GM12878 (cell line): ENCODE data around the gene IQGAP3. TPM values are rescaled to one million over a fixed set of nuclear protein-coding genes. Genes with fewer than 3 reads are reported as not detected.

Experiments used
- ATAC-seq: fragments of 200-7000 bp; cut with Tn5 transposase; 3 replicates; pipeline ENCODE4 v1.9.1; 2020; ENCODE audit warnings: mild to moderate bottlenecking, moderate library complexity
- BruUV-seq: library from RNA; stranded (reverse); fragments of 400-500 nt; replicated peaks from 2 replicates; lab custom pipeline; 2021; lab: Mats Ljungman, UMichigan
- CTCF ChIA-PET: fragments of 300-600 bp; sonication (Branson Sonifier 250); formaldehyde crosslinking; extraction: SDS; loops from one replicate; lab custom pipeline; 2021; ENCODE audit warnings: inconsistent platforms; lab: Yijun Ruan, JAX
- POLR2A ChIA-PET: fragments of 350-600 bp; formaldehyde crosslinking; extraction: SDS; loops from one replicate; lab custom pipeline; 2021; ENCODE audit warnings: inconsistent platforms; lab: Charles Lee
- RAD21 ChIA-PET: fragments of 300-600 bp; sonication (Branson Sonifier 250); formaldehyde crosslinking; loops from one replicate; lab custom pipeline; 2023; ENCODE audit warnings: antibody characterized with exemption; ENCODE audit not compliant: unreplicated experiment; lab: Charles Lee
- SMC1A ChIA-PET: fragments of 300-600 bp; sonication (Branson Sonifier 250); formaldehyde crosslinking; loops from one replicate; lab custom pipeline; 2023; ENCODE audit not compliant: unreplicated experiment, uncharacterized antibody; lab: Charles Lee
- DNase-seq: peaks from one replicate; pipeline ENCODE4 v3.0.0-alpha.2; 2011; ENCODE audit warnings: low read depth, low spot score
- FAIRE-seq: peaks from 3 replicates; lab custom pipeline; 2011; peaks lifted over from hg19 to GRCh38; lab: Jason Lieb, UNC
- H2AFZ ChIP-seq: 2 replicates; pipeline ENCODE4 v1.6.0; 2011; ENCODE audit warnings: low read depth, low read length, control low read depth; ENCODE audit not compliant: control insufficient read depth
- H3K27ac ChIP-seq: 2 replicates; pipeline ENCODE4 v1.5.1; 2011; ENCODE audit warnings: control low read depth; ENCODE audit not compliant: control insufficient read depth, insufficient read depth
- H3K27me3 ChIP-seq, 2 experiments: replicated peaks in 1 of 2; 2 replicates each; pipeline versions ENCODE4 v1.6.0 to v1.6.1; 2011; ENCODE audit warnings: low read length in 1 of 2; ENCODE audit not compliant: control insufficient read depth in 2 of 2, insufficient read depth in 2 of 2
- H3K36me3 ChIP-seq, 2 experiments: 2 replicates each; pipeline ENCODE4 v1.5.1; 2011; ENCODE audit warnings: low read length in 1 of 2; ENCODE audit not compliant: control insufficient read depth in 2 of 2, insufficient read depth in 2 of 2
- H3K4me1 ChIP-seq: 2 replicates; pipeline ENCODE4 v1.6.1; 2011; ENCODE audit warnings: mild to moderate bottlenecking, low read length, moderate library complexity, mixed read lengths; ENCODE audit not compliant: control insufficient read depth, insufficient read depth
- H3K4me2 ChIP-seq: 2 replicates; pipeline ENCODE4 v1.6.0; 2011; ENCODE audit warnings: control low read depth; ENCODE audit not compliant: control insufficient read depth, insufficient read depth
- H3K4me3 ChIP-seq: fragments of 200-600 bp; sonication (generic); 2 replicates; pipeline ENCODE4 v1.5.1; 2016
- H3K79me2 ChIP-seq: 2 replicates; pipeline ENCODE4 v1.6.0; 2011; ENCODE audit warnings: low read length; ENCODE audit not compliant: control insufficient read depth, insufficient read depth
- H3K9ac ChIP-seq: 2 replicates; pipeline ENCODE4 v1.8.0; 2011; ENCODE audit warnings: low read length, control low read depth, mixed read lengths; ENCODE audit not compliant: control insufficient read depth, insufficient read depth
- H3K9me3 ChIP-seq: replicated peaks from 3 replicates; pipeline ENCODE4 v1.5.1; 2011; ENCODE audit warnings: mild to moderate bottlenecking, low read length; ENCODE audit not compliant: control insufficient read depth, insufficient read depth
- H4K20me1 ChIP-seq: 2 replicates; pipeline ENCODE4 v1.6.0; 2011; ENCODE audit not compliant: control insufficient read depth, insufficient read depth
- IRF3 ChIP-seq: fragments of 450-650 bp; IDR thresholded peaks from 2 replicates; pipeline ENCODE4 v1.6.1; 2014; ENCODE audit warnings: mild to moderate bottlenecking
- KAT2A ChIP-seq: conservative IDR thresholded peaks from 2 replicates; pipeline ENCODE4 v1.6.1; 2011; ENCODE audit warnings: low read depth, low read length; ENCODE audit not compliant: control insufficient read depth
- NR2F1 ChIP-seq: fragments of 450-650 bp; conservative IDR thresholded peaks from 2 replicates; pipeline ENCODE4 v1.6.1; 2017; ENCODE audit warnings: mild to moderate bottlenecking
- NRF1 ChIP-seq: conservative IDR thresholded peaks from 2 replicates; pipeline ENCODE4 v1.6.1; 2011; ENCODE audit warnings: mild to moderate bottlenecking, low read depth, low read length, improper control_type of control experiment
- PAX5 ChIP-seq: IDR thresholded peaks from 2 replicates; pipeline ENCODE4 v1.6.1; 2011; ENCODE audit warnings: low read depth, low read length, borderline replicate concordance
- SKIL ChIP-seq: fragments of 450-650 bp; IDR thresholded peaks from 2 replicates; pipeline ENCODE4 v1.6.1; 2017; ENCODE audit warnings: mild to moderate bottlenecking, low read depth, inconsistent platforms; ENCODE audit not compliant: poor library complexity, severe bottlenecking
- ZBED1 ChIP-seq: IDR thresholded peaks from 2 replicates; pipeline ENCODE4 v1.6.1; 2016; ENCODE audit warnings: borderline replicate concordance
- ZNF24 ChIP-seq: fragments of 450-650 bp; IDR thresholded peaks from 2 replicates; pipeline ENCODE4 v1.6.1; 2017; ENCODE audit warnings: antibody characterized with exemption, mild to moderate bottlenecking
- WGBS: methylation state at CpG from one replicate; pipeline ENCODE4 v1.1.6; 2016; ENCODE audit warnings: low lambda C conversion rate; ENCODE audit not compliant: insufficient replicate concordance, insufficient coverage; ENCODE audit errors: missing lambda C conversion rate; 5-methylcytosine and 5-hydroxymethylcytosine counted together
- in situ Hi-C: fragments of 300-500 bp; cut with MboI; formaldehyde crosslinking; loops from 9 replicates; pipeline ENCODE4 v1.14.3; 2018; ENCODE audit warnings: mixed read lengths
- intact Hi-C: fragments of 100-400 bp; cut with micrococcal nuclease; formaldehyde crosslinking; loops from one replicate; pipeline ENCODE4 v1.14.2; 2022; ENCODE audit not compliant: unreplicated experiment
- polyA plus RNA-seq, 11 experiments: library from polyadenylated mRNA; depleted of rRNA in 4 of 11; unstranded in 6 of 11; stranded (reverse) in 5 of 11; fragments of >200 nt; fragmentation: Nextera tagmentation in 4 of 11; fragmentation: Illumina TruSeq in 1 of 11; extraction: Ambion mirVana in 4 of 11; extraction: Trizol in 1 of 11; gene quantifications; 1 replicate in 1 of 11; 2 replicates in 10 of 11; pipeline versions ENCODE4 v1.2.1 to v1.2.3, GENCODE V29; 2011 to 2016; ENCODE audit warnings: inconsistent platforms in 2 of 11, missing spikeins in 2 of 11, low read depth in 1 of 11
- total RNA-seq, 4 experiments: library from RNA; depleted of rRNA in 3 of 4; stranded (reverse); fragments of >200 nt in 3 of 4; fragmentation: Illumina TruSeq in 1 of 4; extraction: Trizol in 1 of 4; gene quantifications; 2 replicates each; pipeline versions ENCODE4 v1.2.1 to v1.2.3, GENCODE V29; 2013 to 2021

Gene IQGAP3
- total and polyA plus RNA-seq, 10 of the 15 experiments (the other 5 are each of a cell fraction or from before 2014, with no cell fraction given), result 1.1 to 10.7 (median 7.9) TPM

GRCh38 chr1:156555715-156556114 lies 16.6 kb downstream of the IQGAP3 start:
- ChIA-PET RAD21 (interaction anchor here (1.5 to 1.7 kb wide), 2 partner anchors 66 to 170 kb away, joined by 4 read pairs; no protein-coding TSS in a partner anchor), SMC1A (interaction anchor here (0.8 to 1.2 kb wide), 2 partner anchors 16 to 30 kb away, joined by 5 read pairs; no protein-coding TSS in a partner anchor), CTCF (interaction anchor here (1.0 to 1.2 kb wide), 2 partner anchors 34 to 71 kb away, joined by 3 read pairs; no protein-coding TSS in a partner anchor), POLR2A (no interaction called here)
- WGBS, result 90% methylated on average over 2 of the region's 2 CpGs
- no peak overlapping the region for H2AFZ ChIP-seq
- no peaks in the 10 kb centered on the region for H3K27me3 ChIP-seq
- H3K4me3 ChIP-seq, result no peak overlapping the region
- no peak for FAIRE-seq
- DNase-seq, result no peak
- H3K4me1 ChIP-seq, result no peaks in the 10 kb centered on the region
- no peak for ATAC-seq
- H4K20me1 ChIP-seq, result no peaks in the 10 kb centered on the region
- no peaks in the 10 kb centered on the region for H3K79me2 ChIP-seq
- BruUV-seq, result no TSS peak
- TF ChIP-seq PAX5 (no peak), KAT2A (no peak), ZBED1 (no peak), ZNF24 (no peak), IRF3 (no peak), NRF1 (no peak), NR2F1 (no peak), SKIL (no peak)
- in situ Hi-C loops, result no loop called here
- no peak overlapping the region for H3K9ac ChIP-seq
- intact Hi-C loops, result no loop called here
- H3K4me2 ChIP-seq, result no peak overlapping the region
- no peak overlapping the region for H3K27ac ChIP-seq
- H3K36me3 ChIP-seq, result peaks cover 0 to 2% of the 10 kb centered on the region in 2 experiments; a peak in 1 of 4 replicates
- no peaks in the 10 kb centered on the region for H3K9me3 ChIP-seq
